Measurements from ENCODE around the gene SERPINA1.

The SERPINA1 gene

DNA sequence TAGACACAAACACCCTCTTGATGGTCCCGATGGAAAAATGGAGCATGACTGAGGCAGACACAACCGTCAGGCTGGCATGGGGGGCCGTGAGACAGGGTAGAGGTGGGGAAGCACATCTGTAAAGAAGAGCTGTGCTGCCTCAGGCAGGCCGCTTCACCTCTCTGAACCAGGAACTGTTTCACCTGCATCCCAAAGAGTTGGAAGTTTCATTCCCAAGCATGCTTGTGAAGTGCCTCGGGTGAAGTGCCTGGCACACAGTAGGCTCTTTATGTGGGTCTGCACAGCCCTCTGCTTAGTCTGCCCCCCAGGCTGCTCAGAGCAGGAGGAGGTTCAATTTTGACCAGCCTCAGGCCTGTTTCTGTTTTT, 685 bp upstream of the SERPINA1 start:
- Mint-ChIP-seq H3K27ac (no peak overlapping the region), H3K9me3 (no peaks in the 10 kb centered on the region), H3K36me3 (ENCODE audit: low read depth) (no peaks in the 10 kb centered on the region), H3K27me3 (ENCODE audit: low read depth, poor library complexity) (peaks cover 14% of the 10 kb centered on the region), H3K4me1 (peaks cover 23% of the 10 kb centered on the region), H3K4me3 (no peak overlapping the region)
- TF ChIP-seq, protein P1, sequence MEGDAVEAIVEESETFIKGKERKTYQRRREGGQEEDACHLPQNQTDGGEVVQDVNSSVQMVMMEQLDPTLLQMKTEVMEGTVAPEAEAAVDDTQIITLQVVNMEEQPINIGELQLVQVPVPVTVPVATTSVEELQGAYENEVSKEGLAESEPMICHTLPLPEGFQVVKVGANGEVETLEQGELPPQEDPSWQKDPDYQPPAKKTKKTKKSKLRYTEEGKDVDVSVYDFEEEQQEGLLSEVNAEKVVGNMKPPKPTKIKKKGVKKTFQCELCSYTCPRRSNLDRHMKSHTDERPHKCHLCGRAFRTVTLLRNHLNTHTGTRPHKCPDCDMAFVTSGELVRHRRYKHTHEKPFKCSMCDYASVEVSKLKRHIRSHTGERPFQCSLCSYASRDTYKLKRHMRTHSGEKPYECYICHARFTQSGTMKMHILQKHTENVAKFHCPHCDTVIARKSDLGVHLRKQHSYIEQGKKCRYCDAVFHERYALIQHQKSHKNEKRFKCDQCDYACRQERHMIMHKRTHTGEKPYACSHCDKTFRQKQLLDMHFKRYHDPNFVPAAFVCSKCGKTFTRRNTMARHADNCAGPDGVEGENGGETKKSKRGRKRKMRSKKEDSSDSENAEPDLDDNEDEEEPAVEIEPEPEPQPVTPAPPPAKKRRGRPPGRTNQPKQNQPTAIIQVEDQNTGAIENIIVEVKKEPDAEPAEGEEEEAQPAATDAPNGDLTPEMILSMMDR (IDR thresholded peaks at IDR 0.05) = no peak
- DNase-seq = no peak

DNA sequence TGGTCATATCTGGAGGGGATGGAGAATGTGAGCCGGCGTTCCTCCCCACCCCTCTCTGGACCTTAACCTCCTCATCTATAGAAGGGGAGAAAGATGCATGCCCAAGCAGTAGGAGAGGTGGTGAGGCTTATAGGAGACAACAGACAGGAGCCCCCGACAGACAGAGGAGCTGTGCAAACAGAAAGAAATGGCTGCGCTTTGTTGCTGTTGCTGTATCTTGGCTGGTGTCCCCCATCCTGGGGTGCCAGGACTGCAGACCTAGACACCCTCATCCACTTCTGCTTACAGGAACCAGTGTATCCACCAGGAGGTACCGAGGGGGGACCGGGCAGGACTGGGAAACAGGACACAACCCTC, 397 bp downstream of the SERPINA1 start:
- Mint-ChIP-seq H3K4me1 (peaks cover 23% of the 10 kb centered on the region), H3K27ac (no peak overlapping the region), H3K9me3 (no peaks in the 10 kb centered on the region), H3K36me3 (ENCODE audit: low read depth) (no peaks in the 10 kb centered on the region), H3K4me3 (no peak overlapping the region), H3K27me3 (ENCODE audit: low read depth, poor library complexity) (peaks cover 12% of the 10 kb centered on the region)
- TF ChIP-seq, protein P1 (IDR thresholded peaks at IDR 0.05) = no peak
- DNase-seq = no peak

DNA sequence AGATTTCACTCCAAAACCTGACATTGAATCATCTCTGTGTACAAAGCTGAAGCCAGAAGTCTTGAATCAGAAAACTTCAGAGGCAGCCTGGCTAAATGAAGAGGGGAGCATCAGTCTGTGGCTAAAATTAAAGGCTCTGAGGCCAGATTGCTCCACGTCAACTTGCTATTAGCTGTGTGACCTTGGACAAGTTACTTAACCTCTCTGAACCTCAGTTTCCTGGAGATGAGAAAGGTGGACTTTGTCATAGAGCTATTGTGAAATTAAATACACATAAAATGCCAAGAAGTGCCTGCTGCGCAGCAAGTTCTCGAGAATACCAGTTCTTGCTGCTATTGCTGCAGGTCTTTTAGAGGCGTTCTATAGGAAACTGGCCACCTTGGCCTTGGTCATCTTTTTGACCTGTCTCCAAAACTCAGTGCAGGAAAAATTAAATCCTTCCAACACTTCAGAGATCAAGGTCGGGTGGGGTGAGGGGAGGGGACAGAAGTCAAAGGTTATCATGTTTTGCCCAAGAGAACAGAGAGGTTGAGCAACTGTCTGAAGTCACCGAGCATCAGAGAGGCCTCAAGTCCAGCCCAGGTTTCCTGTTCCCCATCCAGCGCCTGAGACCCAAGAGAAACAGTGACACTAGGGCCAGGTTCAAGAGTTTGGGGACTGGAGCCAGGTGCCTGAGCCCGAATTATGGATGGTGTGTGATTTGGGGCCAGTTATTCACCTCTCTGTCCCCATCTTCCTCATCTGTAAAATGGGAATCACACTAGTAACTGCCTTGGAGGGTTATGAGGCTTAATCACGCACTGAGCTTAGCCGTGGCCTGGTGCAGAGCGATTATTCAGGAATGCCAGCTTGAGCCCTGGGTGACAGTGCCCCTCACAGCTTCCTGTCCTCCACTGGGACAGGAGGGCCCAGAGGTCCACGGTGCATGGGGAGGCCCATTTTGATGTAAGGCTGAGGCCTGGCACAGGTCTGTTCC, 1.1 kb downstream of the SERPINA1 start:
- Mint-ChIP-seq H3K4me1 (peaks cover 23% of the 10 kb centered on the region), H3K36me3 (ENCODE audit: low read depth) (no peaks in the 10 kb centered on the region), H3K9me3 (no peaks in the 10 kb centered on the region), H3K4me3 (no peak overlapping the region), H3K27me3 (ENCODE audit: low read depth, poor library complexity) (peaks cover 12% of the 10 kb centered on the region), H3K27ac (no peak overlapping the region)
- DNase-seq = no peak
- TF ChIP-seq, protein P1 (IDR thresholded peaks at IDR 0.05) = no peak

DNA sequence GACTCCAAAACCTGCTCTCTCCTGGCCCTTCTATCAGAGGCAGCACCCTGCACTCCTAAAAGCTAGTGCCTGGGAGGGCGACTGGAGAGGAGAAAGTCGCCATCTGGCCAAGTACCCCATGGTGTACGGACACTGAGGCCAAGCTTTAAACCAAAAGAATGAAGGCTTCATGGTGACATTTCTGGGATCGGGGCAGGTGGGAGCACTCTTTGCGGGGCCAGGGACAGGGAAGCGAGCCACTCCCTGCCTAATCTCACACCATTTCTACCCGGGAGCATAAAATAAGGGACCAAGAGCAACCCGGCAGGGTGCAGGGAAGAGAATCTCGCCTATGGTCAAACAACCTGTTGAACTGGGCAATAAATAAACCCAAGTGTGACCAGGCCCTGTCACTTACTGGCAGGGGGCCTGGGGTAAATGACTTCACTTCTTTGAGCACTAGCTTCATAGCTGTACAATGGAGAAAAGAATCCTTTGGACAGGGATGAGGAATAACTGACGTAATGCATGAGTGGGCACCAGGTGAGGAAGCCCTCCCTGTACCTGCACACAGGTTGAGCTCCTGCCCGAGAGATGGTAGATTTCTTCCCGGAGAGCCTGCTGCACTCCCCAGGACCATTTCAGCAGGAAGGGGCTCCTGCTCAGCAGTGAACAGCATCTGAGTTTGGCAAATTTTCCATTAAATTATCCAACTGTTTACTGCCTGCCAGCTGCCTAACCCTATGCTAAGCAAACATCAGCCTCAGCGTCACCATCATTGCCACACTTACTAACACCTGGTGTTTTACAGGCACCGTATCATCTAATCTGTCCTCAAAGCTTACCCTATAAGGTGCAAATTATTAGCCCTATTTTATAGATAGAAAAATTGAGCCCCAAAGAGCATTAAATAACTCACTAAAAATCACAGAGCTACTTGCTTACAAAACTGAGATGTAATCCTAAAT, 2.0 kb downstream of the SERPINA1 start:
- TF ChIP-seq, protein P1 (IDR thresholded peaks at IDR 0.05) = no peak
- no peaks in the 10 kb centered on the region for H3K36me3 Mint-ChIP-seq (ENCODE audit: low read depth)
- no peaks in the 10 kb centered on the region for H3K9me3 Mint-ChIP-seq
- peaks cover 23% of the 10 kb centered on the region for H3K4me1 Mint-ChIP-seq
- DNase-seq = no peak
- peaks cover 10% of the 10 kb centered on the region for H3K27me3 Mint-ChIP-seq (ENCODE audit: low read depth, poor library complexity)
- no peak overlapping the region for H3K4me3 Mint-ChIP-seq
- no peak overlapping the region for H3K27ac Mint-ChIP-seq

DNA sequence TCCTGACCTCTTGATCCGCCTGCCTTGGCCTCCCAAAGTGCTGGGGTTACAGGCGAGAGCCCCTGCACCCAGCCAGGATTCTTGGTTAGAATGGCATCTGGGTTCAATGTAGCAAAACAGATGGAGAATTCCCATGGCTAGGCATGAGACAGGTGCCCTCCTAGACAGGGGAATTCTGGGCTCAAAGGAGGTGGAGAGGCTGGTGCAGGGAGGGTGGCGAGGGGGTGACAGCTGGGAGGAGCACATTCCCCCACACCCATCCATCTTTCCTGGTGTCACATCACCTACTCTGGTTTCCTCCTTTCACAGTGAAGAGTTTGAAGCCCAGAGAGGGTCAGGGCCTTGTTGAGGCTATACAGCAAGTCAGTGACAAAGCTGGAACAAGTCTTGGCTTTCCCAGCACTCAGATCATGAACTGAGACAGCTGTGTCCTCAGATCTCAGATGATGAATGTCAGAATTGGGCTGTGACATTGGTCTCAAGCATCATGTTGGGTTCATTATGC, 2.8 kb downstream of the SERPINA1 start:
- Mint-ChIP-seq H3K9me3 (no peaks in the 10 kb centered on the region), H3K36me3 (ENCODE audit: low read depth) (no peaks in the 10 kb centered on the region), H3K4me3 (no peak overlapping the region), H3K27ac (no peak overlapping the region), H3K4me1 (peaks cover 23% of the 10 kb centered on the region), H3K27me3 (ENCODE audit: low read depth, poor library complexity) (peaks cover 10% of the 10 kb centered on the region)
- TF ChIP-seq, protein P1 (IDR thresholded peaks at IDR 0.05) = no peak
- DNase-seq = peak; percentile 22

All from nephron progenitor cell (in vitro differentiated cells).